Activated CD4-positive, alpha-beta T cell treated with anti-CD3 and anti-CD28 coated beads, Interleukin-2, amount 50 U/mL, for 16 hours (primary cell): ENCODE results near the gene TMA7B.

Source experiments
- DNase-seq: peaks from one replicate; pipeline ENCODE4 v3.0.0-alpha.2; 2020

Gene TMA7B

DNA sequence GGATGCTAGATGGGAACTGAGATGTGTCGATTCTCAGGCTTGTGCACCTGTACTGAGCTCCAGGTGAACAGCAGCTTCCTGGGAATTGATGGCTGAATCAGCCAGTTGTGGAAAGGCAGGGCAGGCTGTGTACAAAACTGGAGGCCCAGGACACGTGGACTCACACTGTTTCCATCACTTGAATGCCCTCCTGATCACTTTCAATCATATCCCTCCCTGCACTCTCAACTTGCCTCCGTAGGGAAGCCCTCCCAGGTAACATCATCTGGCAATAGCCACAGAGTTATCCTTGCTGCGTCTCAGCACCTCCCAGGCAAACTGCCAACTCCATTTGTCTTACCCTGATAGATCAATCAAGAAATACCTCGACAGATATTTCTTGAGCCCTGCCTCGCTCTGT is 44.6 kb downstream of the TMA7B start:
- no peak for DNase-seq

DNA sequence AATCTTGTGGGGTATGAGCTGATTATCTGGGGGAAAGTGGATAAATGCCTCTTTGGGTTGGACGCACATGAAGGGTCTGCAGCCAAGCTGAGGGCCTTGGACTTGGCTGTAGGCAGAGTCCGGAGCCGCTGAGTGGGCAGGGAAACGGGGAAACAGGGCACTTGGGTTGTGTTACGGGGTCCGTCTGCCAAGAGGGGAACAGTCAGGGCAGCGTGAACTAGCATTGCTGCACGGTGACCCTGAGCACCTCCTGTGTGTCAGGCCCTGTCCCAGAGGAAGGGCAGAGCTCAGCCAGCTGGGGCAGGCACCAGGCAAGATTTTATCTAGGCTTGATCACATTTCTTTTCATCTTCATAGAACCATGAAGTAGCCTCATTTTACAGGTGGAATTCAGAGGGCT is 46.4 kb downstream of the TMA7B start:
- DNase-seq: no peak

DNA sequence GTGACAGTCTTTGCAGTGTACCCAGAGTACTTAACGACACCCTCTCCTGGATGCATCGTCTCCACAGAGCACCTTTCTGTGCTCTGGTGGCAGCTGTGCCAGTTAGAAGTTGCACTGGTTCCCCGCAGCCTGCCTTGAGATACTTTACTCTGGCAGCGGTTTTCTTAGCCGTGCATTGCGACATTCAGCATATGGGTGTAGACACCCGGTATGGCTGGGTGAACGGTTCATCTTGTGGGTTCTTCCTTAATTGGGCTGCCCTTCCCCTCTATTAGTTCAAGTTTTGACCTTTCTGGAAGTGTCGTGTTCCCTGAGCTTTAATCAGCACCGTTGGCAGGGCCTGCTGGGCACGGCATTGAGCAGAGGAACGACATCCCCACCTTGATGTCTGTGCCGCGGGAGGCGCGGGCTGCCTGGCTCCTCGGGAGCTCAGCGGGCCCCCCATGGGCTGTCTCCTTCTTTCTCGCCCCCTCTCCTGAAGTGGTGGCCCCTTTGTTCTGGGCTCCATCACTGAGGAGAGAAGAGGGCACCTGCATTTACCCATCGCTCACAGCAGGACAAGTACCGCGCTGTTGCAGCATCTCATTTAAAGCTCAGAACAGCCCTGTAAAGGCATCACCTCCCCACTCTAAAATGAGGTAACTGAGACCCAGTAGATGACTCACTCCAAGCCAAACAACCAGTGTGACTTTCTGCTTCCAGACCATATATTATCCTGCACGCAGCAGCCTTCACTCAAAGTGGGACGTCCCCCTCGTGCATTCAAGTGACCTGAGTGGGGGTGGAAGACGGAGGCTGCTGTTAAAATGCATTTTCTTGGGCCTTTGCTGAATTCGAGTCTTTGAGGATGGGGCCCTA is 47.9 kb downstream of the TMA7B start:
- no peak for DNase-seq

DNA sequence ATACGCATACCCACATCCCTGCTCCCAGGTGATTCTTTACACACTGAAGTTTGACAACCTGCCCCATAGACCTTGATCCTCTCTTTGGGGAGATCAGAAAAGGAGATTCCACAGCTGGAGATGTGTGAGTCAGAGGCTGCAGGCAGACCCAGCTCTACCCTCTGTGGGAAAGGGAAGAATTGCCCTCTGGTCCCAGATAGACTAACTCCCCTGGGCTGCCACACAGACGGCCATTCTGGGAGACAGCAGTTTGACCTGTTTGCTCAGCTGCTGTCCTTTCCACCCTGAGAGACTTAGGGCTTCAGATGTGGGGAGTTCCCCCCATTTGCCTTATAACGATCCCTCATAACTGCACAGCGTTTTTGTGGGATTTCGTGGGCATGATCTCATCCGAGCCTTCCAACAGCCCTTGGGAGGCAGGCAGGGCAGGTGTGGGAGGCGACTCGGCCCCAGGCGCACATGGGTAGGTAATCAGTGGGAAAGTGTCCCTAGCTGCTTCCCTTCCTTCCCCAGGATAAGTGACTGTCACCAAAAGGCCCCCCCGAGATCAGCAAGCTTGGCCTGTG is 48.6 kb downstream of the TMA7B start:
- DNase-seq: no peak

DNA sequence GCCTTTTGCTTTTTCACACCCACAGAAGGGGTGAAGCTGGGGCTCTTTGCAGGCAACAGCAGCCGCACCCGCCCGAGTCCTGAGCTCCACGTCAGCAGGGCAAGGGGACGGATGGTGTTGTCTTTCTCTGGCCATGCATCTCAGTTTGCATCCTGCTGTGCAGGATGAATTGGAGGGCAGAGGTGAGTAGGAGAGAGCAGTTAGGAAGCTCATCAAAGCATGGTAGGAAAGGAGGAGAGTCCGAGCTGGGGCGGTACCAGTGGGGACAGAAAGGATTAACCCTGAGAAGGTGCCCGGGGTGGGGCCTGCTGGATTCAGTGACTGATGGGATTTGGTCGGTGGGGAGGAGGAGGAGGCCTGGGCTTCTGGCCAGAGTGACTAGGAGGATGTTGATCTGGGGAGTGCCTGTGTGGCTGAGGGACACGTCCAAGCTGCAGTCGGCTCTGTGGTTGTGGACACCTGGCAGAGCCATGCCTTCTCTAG is 49.1 kb downstream of the TMA7B start:
- DNase-seq: no peak

DNA sequence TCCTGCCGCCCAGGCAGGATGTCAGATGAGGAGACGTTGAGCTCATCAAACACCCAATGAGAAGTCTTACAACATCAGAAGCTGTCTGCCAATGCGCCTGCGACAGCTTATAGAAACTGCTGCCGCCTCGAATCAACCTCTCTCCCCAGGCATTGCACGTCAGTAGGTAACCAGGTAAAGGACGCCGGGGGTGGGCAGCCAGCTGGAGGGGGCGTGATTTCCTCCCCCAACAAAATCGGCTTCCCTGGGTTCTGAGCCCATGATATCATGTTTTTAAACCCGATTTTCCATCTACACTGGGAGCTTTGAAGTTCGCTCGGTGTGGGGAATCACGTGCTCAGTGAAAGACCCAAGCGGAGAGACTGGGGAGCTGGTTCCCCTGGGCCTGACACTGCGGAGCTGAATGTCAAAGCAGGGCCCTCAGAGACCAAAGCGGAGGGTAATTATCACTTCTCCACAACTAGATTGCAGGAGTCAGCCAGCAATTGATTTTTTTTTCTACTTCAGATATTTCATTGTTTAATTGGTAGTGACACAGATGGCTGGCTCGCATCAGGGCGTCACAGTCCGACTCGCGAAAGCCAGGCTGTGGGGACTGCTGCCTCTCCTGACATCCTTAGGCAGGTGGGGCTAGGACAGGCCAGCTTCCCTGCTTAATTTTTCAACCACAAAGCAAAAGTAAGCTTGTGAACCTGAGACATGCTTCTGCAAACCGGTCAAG is 49.9 kb downstream of the TMA7B start:
- DNase-seq: no peak

DNA sequence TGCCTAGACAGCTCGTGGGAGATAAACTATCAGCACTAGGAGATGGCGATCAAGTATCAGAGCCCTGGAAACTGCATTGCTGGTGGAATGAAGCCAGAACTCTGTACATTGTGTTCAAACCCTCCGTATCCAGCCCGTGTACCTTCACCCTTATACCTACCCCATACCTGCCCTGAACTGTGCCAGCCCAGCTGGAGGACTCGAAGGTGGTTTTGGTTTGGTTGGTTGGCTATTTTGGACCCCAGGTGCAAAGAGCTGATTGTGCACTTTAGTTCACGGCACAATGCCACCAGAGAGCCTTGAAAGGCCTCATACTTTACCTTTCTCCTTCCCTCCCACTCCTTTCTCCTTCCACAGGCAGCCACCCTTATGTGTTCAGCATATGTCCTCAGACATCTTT is 50.5 kb downstream of the TMA7B start:
- DNase-seq: no peak
